ENCODE data around the gene LENG1. TPM values are rescaled to one million over a fixed set of nuclear protein-coding genes. Genes with fewer than 3 reads are reported as not detected.

Gene LENG1
- total and polyA plus RNA-seq, 10 donors: 7.4 to 14.6 (median 9.0) TPM

DNA sequence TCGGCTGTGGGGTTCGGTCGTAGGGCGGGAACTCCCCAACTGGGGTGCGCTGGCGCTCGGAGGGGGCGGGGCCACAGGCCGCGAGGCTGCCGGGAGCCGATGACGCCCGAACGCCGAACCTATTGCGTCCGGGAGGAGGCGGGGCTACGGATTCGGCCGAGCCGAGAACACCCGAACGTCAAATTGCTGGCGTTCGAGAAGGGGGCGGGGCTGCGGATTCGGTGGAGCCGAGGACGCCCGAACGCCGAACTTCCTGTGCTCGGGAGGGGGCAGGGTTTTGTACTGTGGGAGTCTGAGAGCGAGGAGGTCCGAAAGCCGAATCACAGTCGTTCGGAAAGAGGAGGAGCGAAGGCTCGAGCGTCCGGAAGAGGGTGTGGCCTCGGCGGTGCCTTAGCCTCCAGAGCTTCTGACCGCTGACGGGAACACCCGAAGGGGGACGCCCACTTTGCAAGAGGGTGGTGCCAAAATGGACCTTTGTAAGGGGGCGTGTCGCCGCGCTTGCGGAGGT, 31.0 kb upstream of the LENG1 start:
- intact Hi-C loops (cut with DNase I; ENCODE audit: low total_unique reads): no loop called here
- Histone ChIP-seq H3K27me3 (replicated peaks in 1 of 7) (no peaks in the 10 kb centered on the region), H3K9me3 (no peaks in the 10 kb centered on the region), H3K36me3 (peaks cover 0 to 58% (median 20%) of the 10 kb centered on the region in 6 donors), H3K27ac (peak overlapping the region; percentile 93 to 100 (median 99)), H3K4me3 (peak overlapping the region; percentile 70 to 98 (median 83)), H3K4me1 (peaks cover 14 to 57% (median 34%) of the 10 kb centered on the region in 6 donors)
- peak; percentile 100 for DNase-seq
- WGBS, 5 donors: 0 to 1% (median 0%) methylated on average over 45 to 56 of the region's 56 CpGs
- TF ChIP-seq, protein P1, sequence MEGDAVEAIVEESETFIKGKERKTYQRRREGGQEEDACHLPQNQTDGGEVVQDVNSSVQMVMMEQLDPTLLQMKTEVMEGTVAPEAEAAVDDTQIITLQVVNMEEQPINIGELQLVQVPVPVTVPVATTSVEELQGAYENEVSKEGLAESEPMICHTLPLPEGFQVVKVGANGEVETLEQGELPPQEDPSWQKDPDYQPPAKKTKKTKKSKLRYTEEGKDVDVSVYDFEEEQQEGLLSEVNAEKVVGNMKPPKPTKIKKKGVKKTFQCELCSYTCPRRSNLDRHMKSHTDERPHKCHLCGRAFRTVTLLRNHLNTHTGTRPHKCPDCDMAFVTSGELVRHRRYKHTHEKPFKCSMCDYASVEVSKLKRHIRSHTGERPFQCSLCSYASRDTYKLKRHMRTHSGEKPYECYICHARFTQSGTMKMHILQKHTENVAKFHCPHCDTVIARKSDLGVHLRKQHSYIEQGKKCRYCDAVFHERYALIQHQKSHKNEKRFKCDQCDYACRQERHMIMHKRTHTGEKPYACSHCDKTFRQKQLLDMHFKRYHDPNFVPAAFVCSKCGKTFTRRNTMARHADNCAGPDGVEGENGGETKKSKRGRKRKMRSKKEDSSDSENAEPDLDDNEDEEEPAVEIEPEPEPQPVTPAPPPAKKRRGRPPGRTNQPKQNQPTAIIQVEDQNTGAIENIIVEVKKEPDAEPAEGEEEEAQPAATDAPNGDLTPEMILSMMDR (IDR thresholded peaks at IDR 0.05 in 8 of 11, conservative IDR thresholded peaks at IDR 0.05 in 3 of 11): peak in 2 of 11 experiments; percentile 21 to 26
- TF ChIP-seq POLR2A (IDR thresholded peaks at IDR 0.05) (no peak), POLR2AphosphoS5 (IDR thresholded peaks at IDR 0.05) (peak in 1 of 3 donors; percentile 67)

DNA sequence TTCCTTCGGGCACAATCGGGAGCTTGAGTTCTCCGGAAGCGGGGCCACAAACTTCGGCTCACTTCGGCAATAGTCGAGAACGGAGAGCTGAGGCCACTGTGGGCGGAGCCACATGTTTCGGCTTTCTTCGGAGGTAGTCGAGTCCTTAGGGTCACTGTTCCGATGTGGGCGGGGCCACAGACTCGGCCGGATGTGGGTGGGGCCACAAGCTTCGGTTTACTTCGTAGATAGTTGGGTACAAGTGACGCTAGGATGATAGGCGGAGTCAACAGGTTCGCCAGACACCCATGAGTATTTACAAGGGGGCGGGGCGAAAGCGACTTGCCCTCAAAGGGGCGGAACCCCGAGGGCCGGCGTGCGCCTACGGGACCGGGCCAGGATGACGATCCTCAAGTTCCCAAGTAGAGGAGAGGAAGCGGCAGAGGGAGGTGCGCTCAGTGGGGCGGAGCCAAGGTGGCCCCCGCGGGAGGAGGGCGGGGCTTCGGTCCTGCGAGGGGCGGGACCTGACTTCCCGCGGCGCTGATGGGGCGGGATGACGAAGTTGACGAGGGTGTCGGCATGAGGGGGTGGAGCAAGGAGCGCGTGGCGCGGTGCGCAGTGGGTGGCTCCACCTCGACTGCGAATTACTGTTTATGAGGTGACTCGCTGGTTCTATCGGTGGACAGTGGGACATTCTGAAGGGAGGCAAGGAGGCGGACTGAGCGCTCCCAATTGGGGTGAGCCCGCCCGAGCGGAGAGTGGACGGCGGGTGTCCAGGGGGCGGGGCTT, 30.4 kb upstream of the LENG1 start:
- Histone ChIP-seq H3K36me3 (peaks cover 0 to 58% (median 20%) of the 10 kb centered on the region in 6 donors), H3K9me3 (no peaks in the 10 kb centered on the region), H3K27ac (peak overlapping the region; percentile 93 to 100 (median 99)), H3K4me3 (peak overlapping the region in 7 of 8 donors; percentile 46 to 98 (median 75)), H3K27me3 (replicated peaks in 1 of 7) (no peaks in the 10 kb centered on the region), H3K4me1 (peaks cover 14 to 57% (median 34%) of the 10 kb centered on the region in 6 donors)
- TF ChIP-seq POLR2A (IDR thresholded peaks at IDR 0.05) (no peak), POLR2AphosphoS5 (IDR thresholded peaks at IDR 0.05) (peak; percentile 90 to 94 (median 90))
- 0 to 1% (median 0%) methylated on average over 43 to 65 of the region's 65 CpGs for WGBS, 5 donors
- DNase-seq: peak; percentile 100
- intact Hi-C loops (cut with DNase I; ENCODE audit: low total_unique reads): no loop called here

DNA sequence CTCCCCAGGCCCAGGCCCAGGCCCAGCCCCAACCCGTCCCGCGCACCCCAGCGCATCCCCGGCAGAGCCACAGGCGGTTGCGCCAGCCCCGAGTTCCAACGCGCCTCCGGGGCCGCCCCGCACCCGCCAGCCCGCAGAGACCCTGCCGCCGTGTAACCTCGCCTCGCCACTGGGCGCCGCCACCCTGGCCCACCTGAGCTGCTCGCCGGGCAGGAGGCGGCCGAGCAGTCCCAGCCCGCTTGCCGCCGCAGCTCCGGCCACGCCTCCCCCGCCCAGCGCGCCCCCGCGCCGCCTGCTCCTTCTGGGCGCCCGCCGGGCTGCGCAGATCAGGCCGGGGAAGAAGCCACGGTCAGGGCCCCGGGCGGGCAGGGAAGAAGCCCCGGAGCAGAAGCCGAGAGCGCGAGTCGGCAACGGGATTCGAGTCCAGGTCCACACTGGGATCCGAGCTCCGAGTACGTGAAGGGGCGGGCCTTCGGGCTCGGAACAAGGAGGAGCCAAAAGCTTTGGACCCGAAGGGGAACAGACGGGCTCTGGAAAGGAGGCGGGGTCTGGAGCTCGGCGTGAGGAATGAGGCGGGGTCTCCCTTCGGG, 29.7 kb upstream of the LENG1 start, which contains the start of gene MBOAT7:
TSS of gene MBOAT7 (minus strand) at position 436 of the 590 bp plus-strand sequence. CDS start 1,072 bp downstream, outside the sequence.
- WGBS, 5 donors: 0 to 1% (median 0%) methylated on average over 16 to 64 of the region's 64 CpGs
- peak within 1 kb of the TSS; percentile 46 to 98 (median 73) for H3K4me3 ChIP-seq
- H3K27me3 ChIP-seq (replicated peaks in 1 of 7): no peaks in the 10 kb centered on the region
- peaks cover 14 to 55% (median 34%) of the 10 kb centered on the region in 6 donors for H3K4me1 ChIP-seq
- peak within 1 kb of the TSS; percentile 93 to 100 (median 99) for H3K27ac ChIP-seq
- intact Hi-C loops (cut with DNase I; ENCODE audit: low total_unique reads): no loop called here
- no peaks in the 10 kb centered on the region for H3K9me3 ChIP-seq
- peak in 1 of 3 donors; percentile 30 for TF ChIP-seq POLR2A (IDR thresholded peaks at IDR 0.05)
- TF ChIP-seq, protein P1 (IDR thresholded peaks at IDR 0.05 in 8 of 11, conservative IDR thresholded peaks at IDR 0.05 in 3 of 11): peak in 9 of 11 experiments; percentile 12 to 60 (median 39)
- peak; percentile 80 to 85 (median 83) for TF ChIP-seq POLR2AphosphoS5 (IDR thresholded peaks at IDR 0.05)
- H3K36me3 ChIP-seq: peaks cover 0 to 55% (median 17%) of the 10 kb centered on the region in 6 donors
- DNase-seq: no peak

DNA sequence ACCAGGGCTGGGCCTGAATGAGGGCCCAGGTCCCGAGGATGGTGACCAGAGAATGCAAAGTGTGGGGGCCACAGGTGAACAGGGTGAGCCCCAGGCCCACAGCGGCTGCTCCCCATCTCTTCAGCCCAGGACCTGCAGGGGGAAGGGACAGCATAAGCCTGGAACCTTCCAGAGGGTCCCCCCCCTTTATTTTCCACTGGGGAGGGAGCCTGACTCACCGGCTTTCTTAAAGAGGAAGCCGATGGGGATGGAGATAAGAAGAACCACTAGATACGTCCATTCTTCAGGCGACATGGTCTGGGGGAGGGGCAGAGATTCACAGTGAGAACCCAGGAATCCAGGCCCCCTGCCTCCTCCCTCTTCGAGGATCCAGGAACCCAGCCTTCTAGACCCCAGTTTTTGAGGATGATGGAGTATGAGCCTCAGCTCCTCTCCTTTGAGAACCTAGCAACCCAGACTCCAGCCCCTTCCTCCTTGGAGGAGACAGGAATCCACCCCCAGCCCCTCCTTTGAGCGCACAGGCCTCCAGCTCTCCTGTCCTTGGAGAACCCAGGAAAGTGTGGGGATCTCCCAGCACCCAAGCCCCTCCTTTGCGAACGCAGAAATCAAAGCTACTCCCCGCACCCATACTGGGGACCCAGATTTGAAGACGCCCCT, 28.8 kb upstream of the LENG1 start:
- Histone ChIP-seq H3K36me3 (peaks cover 0 to 55% (median 10%) of the 10 kb centered on the region in 6 donors), H3K27ac (peak overlapping the region; percentile 42 to 100 (median 99)), H3K4me1 (peaks cover 14 to 47% (median 32%) of the 10 kb centered on the region in 6 donors), H3K4me3 (peak overlapping the region in 7 of 8 donors; percentile 46 to 98 (median 75)), H3K9me3 (no peaks in the 10 kb centered on the region), H3K27me3 (replicated peaks in 1 of 7) (no peaks in the 10 kb centered on the region)
- WGBS, 5 donors: 7 to 16% (median 10%) methylated on average over 9 to 12 of the region's 12 CpGs
- DNase-seq: peak; percentile 84
- TF ChIP-seq POLR2AphosphoS5 (IDR thresholded peaks at IDR 0.05): peak in 1 of 3 donors; percentile 74
- TF ChIP-seq POLR2A (IDR thresholded peaks at IDR 0.05): no peak
- TF ChIP-seq, protein P1 (IDR thresholded peaks at IDR 0.05 in 8 of 11, conservative IDR thresholded peaks at IDR 0.05 in 3 of 11): no peak
- intact Hi-C loops (cut with DNase I; ENCODE audit: low total_unique reads): no loop called here

Measured in spleen (tissue), 11 donors.